ENCODE measurements around the gene NUPR1. TPM values are rescaled to one million over a fixed set of nuclear protein-coding genes. Genes with fewer than 3 reads are reported as not detected.

NUPR1 gene
- total and polyA plus RNA-seq, 4 donors: 85.0 to 148 (median 111) TPM

- intact Hi-C loops (cut with DNase I): no loop called here
- 19 to 30% methylated on average over 7 of the region's 7 CpGs for WGBS, 2 donors
- no peak for ATAC-seq (ENCODE audit: low FRiP score)
- H3K27ac ChIP-seq (ENCODE audit: low read depth in 1 of 2, low read length in 2 of 2): no peak overlapping the region
- no peaks in the 10 kb centered on the region for H3K9me3 ChIP-seq (ENCODE audit: control insufficient read depth, low read length)
- H3K27me3 ChIP-seq (ENCODE audit: control insufficient read depth in 1 of 2, insufficient read depth in 2 of 2, low read length in 1 of 2): no peaks in the 10 kb centered on the region
- H3K4me1 ChIP-seq (ENCODE audit: control insufficient read depth in 1 of 2, insufficient read depth in 2 of 2, low read length in 2 of 2): no peaks in the 10 kb centered on the region
- H3K4me3 ChIP-seq (ENCODE audit: low read length in 2 of 2): no peak overlapping the region
- H3K36me3 ChIP-seq (ENCODE audit: control insufficient read depth in 1 of 2, insufficient read depth in 2 of 2, low read length in 1 of 2): peaks cover 0 to 3% of the 10 kb centered on the region in 2 donors
- no peak for DNase-seq
Observed at GRCh38 chr16:28561557-28562187, 22.9 kb upstream of the NUPR1 start.

GRCh38 chr16:28558456-28558855, 19.7 kb upstream of the NUPR1 start:
- DNase-seq (no peak), ATAC-seq (ENCODE audit: low FRiP score) (no peak)
- H3K9me3 ChIP-seq (ENCODE audit: control insufficient read depth, low read length): no peaks in the 10 kb centered on the region
- no peak overlapping the region for H3K4me3 ChIP-seq (ENCODE audit: low read length in 2 of 2)
- no peaks in the 10 kb centered on the region for H3K27me3 ChIP-seq (ENCODE audit: control insufficient read depth in 1 of 2, insufficient read depth in 2 of 2, low read length in 1 of 2)
- H3K27ac ChIP-seq (ENCODE audit: low read depth in 1 of 2, low read length in 2 of 2): no peak overlapping the region
- peaks cover 0 to 3% of the 10 kb centered on the region in 2 donors for H3K4me1 ChIP-seq (ENCODE audit: control insufficient read depth in 1 of 2, insufficient read depth in 2 of 2, low read length in 2 of 2)
- intact Hi-C loops (cut with DNase I): no loop called here
- H3K36me3 ChIP-seq (ENCODE audit: control insufficient read depth in 1 of 2, insufficient read depth in 2 of 2, low read length in 1 of 2): peaks cover 0 to 3% of the 10 kb centered on the region in 2 donors
- 73 to 81% methylated on average over 3 of the region's 3 CpGs for WGBS, 2 donors

GRCh38 chr16:28556914-28557320, 18.1 kb upstream of the NUPR1 start:
- H3K9me3 ChIP-seq (ENCODE audit: control insufficient read depth, low read length): no peaks in the 10 kb centered on the region
- intact Hi-C loops (cut with DNase I): no loop called here
- WGBS, 2 donors: 87 to 94% methylated on average over 2 of the region's 2 CpGs
- no peaks in the 10 kb centered on the region for H3K36me3 ChIP-seq (ENCODE audit: control insufficient read depth in 1 of 2, insufficient read depth in 2 of 2, low read length in 1 of 2)
- no peaks in the 10 kb centered on the region for H3K27me3 ChIP-seq (ENCODE audit: control insufficient read depth in 1 of 2, insufficient read depth in 2 of 2, low read length in 1 of 2)
- no peak overlapping the region for H3K4me3 ChIP-seq (ENCODE audit: low read length in 2 of 2)
- DNase-seq: no peak
- ATAC-seq (ENCODE audit: low FRiP score): no peak
- peaks cover 0 to 3% of the 10 kb centered on the region in 2 donors for H3K4me1 ChIP-seq (ENCODE audit: control insufficient read depth in 1 of 2, insufficient read depth in 2 of 2, low read length in 2 of 2)
- H3K27ac ChIP-seq (ENCODE audit: low read depth in 1 of 2, low read length in 2 of 2): no peak overlapping the region

GRCh38 chr16:28555561-28555960, 16.8 kb upstream of the NUPR1 start:
- no peaks in the 10 kb centered on the region for H3K36me3 ChIP-seq (ENCODE audit: control insufficient read depth in 1 of 2, insufficient read depth in 2 of 2, low read length in 1 of 2)
- no peak for ATAC-seq (ENCODE audit: low FRiP score)
- WGBS, 2 donors: 89 to 91% methylated on average over 2 of the region's 2 CpGs
- no peaks in the 10 kb centered on the region for H3K27me3 ChIP-seq (ENCODE audit: control insufficient read depth in 1 of 2, insufficient read depth in 2 of 2, low read length in 1 of 2)
- DNase-seq: no peak
- no peak overlapping the region for H3K4me3 ChIP-seq (ENCODE audit: low read length in 2 of 2)
- intact Hi-C loops (cut with DNase I): no loop called here
- H3K27ac ChIP-seq (ENCODE audit: low read depth in 1 of 2, low read length in 2 of 2): no peak overlapping the region
- H3K9me3 ChIP-seq (ENCODE audit: control insufficient read depth, low read length): no peaks in the 10 kb centered on the region
- H3K4me1 ChIP-seq (ENCODE audit: control insufficient read depth in 1 of 2, insufficient read depth in 2 of 2, low read length in 2 of 2): peaks cover 0 to 3% of the 10 kb centered on the region in 2 donors

GRCh38 chr16:28554634-28555423, 16.1 kb upstream of the NUPR1 start:
- intact Hi-C loops (cut with DNase I): loop anchor here (5.0 kb wide), 1 partner anchor 63 kb away; the partner anchor contains the start of genes APOBR (in 2 of the 2) and CLN3 (in 2 of the 2)
- Histone ChIP-seq H3K36me3 (ENCODE audit: control insufficient read depth in 1 of 2, insufficient read depth in 2 of 2, low read length in 1 of 2) (no peaks in the 10 kb centered on the region), H3K9me3 (ENCODE audit: control insufficient read depth, low read length) (no peaks in the 10 kb centered on the region), H3K4me3 (ENCODE audit: low read length in 2 of 2) (peak overlapping the region; percentile 37 to 54), H3K4me1 (ENCODE audit: control insufficient read depth in 1 of 2, insufficient read depth in 2 of 2, low read length in 2 of 2) (peaks cover 0 to 3% of the 10 kb centered on the region in 2 donors), H3K27me3 (ENCODE audit: control insufficient read depth in 1 of 2, insufficient read depth in 2 of 2, low read length in 1 of 2) (no peaks in the 10 kb centered on the region), H3K27ac (ENCODE audit: low read depth in 1 of 2, low read length in 2 of 2) (no peak overlapping the region)
- WGBS, 2 donors: 82 to 83% methylated on average over 15 of the region's 15 CpGs
- DNase-seq: no peak
- ATAC-seq (ENCODE audit: low FRiP score): no peak

- H3K27ac ChIP-seq (ENCODE audit: low read depth in 1 of 2, low read length in 2 of 2): peak within 1 kb of the TSS in 1 of 2 donors; percentile 98
- peak within 1 kb of the TSS; percentile 37 to 54 for H3K4me3 ChIP-seq (ENCODE audit: low read length in 2 of 2)
- H3K27me3 ChIP-seq (ENCODE audit: control insufficient read depth in 1 of 2, insufficient read depth in 2 of 2, low read length in 1 of 2): no peaks in the 10 kb centered on the region
- no peaks in the 10 kb centered on the region for H3K36me3 ChIP-seq (ENCODE audit: control insufficient read depth in 1 of 2, insufficient read depth in 2 of 2, low read length in 1 of 2)
- intact Hi-C loops (cut with DNase I): loop anchor here (5.0 kb wide), 1 partner anchor 62 kb away; the partner anchor contains the start of genes APOBR (in 2 of the 2) and CLN3 (in 2 of the 2)
- 1% methylated on average over 60 to 88 of the region's 88 CpGs for WGBS, 2 donors
- ATAC-seq (ENCODE audit: low FRiP score) (peak; percentile 98), DNase-seq (peak; percentile 96 to 98)
- H3K4me1 ChIP-seq (ENCODE audit: control insufficient read depth in 1 of 2, insufficient read depth in 2 of 2, low read length in 2 of 2): peaks cover 0 to 3% of the 10 kb centered on the region in 2 donors
- no peaks in the 10 kb centered on the region for H3K9me3 ChIP-seq (ENCODE audit: control insufficient read depth, low read length)
Observed at GRCh38 chr16:28553776-28554633, 15.2 kb upstream of the NUPR1 start, which contains the start of gene SGF29. SGF29 (plus strand) TSS chr16:28553920; CDS start chr16:28581070, 27,150 bp downstream.

GRCh38 chr16:28549301-28549899, 10.6 kb upstream of the NUPR1 start:
- WGBS, 2 donors: 45 to 53% methylated on average over 11 of the region's 11 CpGs
- ATAC-seq (ENCODE audit: low FRiP score): no peak

GRCh38 chr16:28548306-28548802, 9.6 kb upstream of the NUPR1 start:
- DNase-seq (no peak), ATAC-seq (ENCODE audit: low FRiP score) (no peak)
- intact Hi-C loops (cut with DNase I): no loop called here
- Histone ChIP-seq H3K27ac (ENCODE audit: low read depth in 1 of 2, low read length in 2 of 2) (no peak overlapping the region), H3K4me1 (ENCODE audit: control insufficient read depth in 1 of 2, insufficient read depth in 2 of 2, low read length in 2 of 2) (no peaks in the 10 kb centered on the region), H3K36me3 (ENCODE audit: control insufficient read depth in 1 of 2, insufficient read depth in 2 of 2, low read length in 1 of 2) (no peaks in the 10 kb centered on the region), H3K9me3 (ENCODE audit: control insufficient read depth, low read length) (no peaks in the 10 kb centered on the region), H3K4me3 (ENCODE audit: low read length in 2 of 2) (no peak overlapping the region), H3K27me3 (ENCODE audit: control insufficient read depth in 1 of 2, insufficient read depth in 2 of 2, low read length in 1 of 2) (no peaks in the 10 kb centered on the region)
- 73 to 81% methylated on average over 14 of the region's 14 CpGs for WGBS, 2 donors

More at GRCh38 chr16:28549301-28549899, 10.6 kb upstream of the NUPR1 start:
- Histone ChIP-seq H3K27ac (ENCODE audit: low read depth in 1 of 2, low read length in 2 of 2) (no peak overlapping the region), H3K9me3 (ENCODE audit: control insufficient read depth, low read length) (no peaks in the 10 kb centered on the region), H3K27me3 (ENCODE audit: control insufficient read depth in 1 of 2, insufficient read depth in 2 of 2, low read length in 1 of 2) (no peaks in the 10 kb centered on the region), H3K4me1 (ENCODE audit: control insufficient read depth in 1 of 2, insufficient read depth in 2 of 2, low read length in 2 of 2) (no peaks in the 10 kb centered on the region), H3K4me3 (ENCODE audit: low read length in 2 of 2) (no peak overlapping the region), H3K36me3 (ENCODE audit: control insufficient read depth in 1 of 2, insufficient read depth in 2 of 2, low read length in 1 of 2) (no peaks in the 10 kb centered on the region)
- no peak for DNase-seq
- intact Hi-C loops (cut with DNase I): no loop called here
